NCI-H774 (cell line): ENCODE data around the gene GRAMD4.
"Not testable (repeated sequence)": the region's sequence is repeated elsewhere in the genome, so short reads cannot be mapped to it uniquely, and the experiment has no call there.

Experiments
- DNase-seq: peaks from one replicate; lab custom pipeline; 2025; lab: John Stamatoyannopoulos, UW

GRAMD4 gene

GRCh38 chr22:46619240-46619829 is 851 bp upstream of the GRAMD4 start:
- no peak for DNase-seq

GRCh38 chr22:46620588-46621242 is 529 bp downstream of the GRAMD4 start:
- DNase-seq: no peak

- DNase-seq: not testable (repeated sequence)
These were observed 1.2 kb downstream of the GRAMD4 start for GRCh38 chr22:46621243-46621930.

- no peak for DNase-seq
These were observed 1.9 kb downstream of the GRAMD4 start for GRCh38 chr22:46622081-46622521.

- DNase-seq: no peak
These were observed 5.1 kb downstream of the GRAMD4 start for GRCh38 chr22:46625113-46625842.

GRCh38 chr22:46625843-46626349 is 5.7 kb downstream of the GRAMD4 start:
- no peak for DNase-seq

- DNase-seq: no peak
These were observed 6.2 kb downstream of the GRAMD4 start for GRCh38 chr22:46626356-46626755.

- DNase-seq: no peak
These were observed 7.0 kb downstream of the GRAMD4 start for GRCh38 chr22:46626911-46627805.

- DNase-seq: no peak
These were observed 7.8 kb downstream of the GRAMD4 start for GRCh38 chr22:46627806-46628482.

GRCh38 chr22:46628756-46629155 is 8.6 kb downstream of the GRAMD4 start:
- DNase-seq: no peak

- DNase-seq: no peak
These were observed 9.1 kb downstream of the GRAMD4 start for GRCh38 chr22:46629291-46629690.

- DNase-seq: no peak
These were observed 10.9 kb downstream of the GRAMD4 start for GRCh38 chr22:46631113-46631512.

GRCh38 chr22:46632646-46633249 is 12.6 kb downstream of the GRAMD4 start:
- no peak for DNase-seq

- DNase-seq: no peak
These were observed 13.2 kb downstream of the GRAMD4 start for GRCh38 chr22:46633334-46633890.

- no peak for DNase-seq
These were observed 14.0 kb downstream of the GRAMD4 start for GRCh38 chr22:46634011-46634699.

- DNase-seq: not testable (repeated sequence)
These were observed 14.9 kb downstream of the GRAMD4 start for GRCh38 chr22:46634973-46635685.

GRCh38 chr22:46635756-46636155 is 15.6 kb downstream of the GRAMD4 start:
- DNase-seq: no peak

GRCh38 chr22:46636221-46637002 is 16.2 kb downstream of the GRAMD4 start:
- no peak for DNase-seq
